Hepatocyte (in vitro differentiated cells): ENCODE measurements around the gene LSM4. TPM values are rescaled to one million over a fixed set of nuclear protein-coding genes. Genes with fewer than 3 reads are reported as not detected.

ENCODE experiments used
- DNase-seq: peaks from one replicate; pipeline ENCODE4 v3.0.0-alpha.2; 2016; ENCODE audit warnings: low spot score
- H2AFZ ChIP-seq: fragments of 200-600 bp; sonication (generic); 2 replicates; pipeline ENCODE4 v1.6.0; 2016; ENCODE audit warnings: antibody characterized with exemption, mild to moderate bottlenecking
- H3K27ac ChIP-seq: fragments of 200-600 bp; sonication (generic); 2 replicates; pipeline ENCODE4 v1.5.1; 2016; ENCODE audit warnings: mild to moderate bottlenecking
- H3K27me3 ChIP-seq: fragments of 200-600 bp; sonication (generic); 2 replicates; pipeline ENCODE4 v1.6.1; 2016
- H3K36me3 ChIP-seq: fragments of 200-600 bp; sonication (generic); replicated peaks from 2 replicates; pipeline ENCODE4 v1.5.1; 2016; ENCODE audit warnings: low read depth; ENCODE audit not compliant: insufficient read depth
- H3K4me1 ChIP-seq: fragments of 200-600 bp; sonication (generic); 2 replicates; pipeline ENCODE4 v1.5.1; 2016; ENCODE audit warnings: mild to moderate bottlenecking, moderate library complexity; ENCODE audit not compliant: insufficient read depth
- H3K4me2 ChIP-seq: fragments of 200-600 bp; sonication (generic); 2 replicates; pipeline ENCODE4 v1.6.0; 2016
- H3K4me3 ChIP-seq: fragments of 200-600 bp; sonication (generic); 2 replicates; pipeline ENCODE4 v1.5.1; 2016; ENCODE audit warnings: mild to moderate bottlenecking
- H3K79me2 ChIP-seq: fragments of 200-600 bp; sonication (generic); 2 replicates; pipeline ENCODE4 v1.6.0; 2017; ENCODE audit warnings: mild to moderate bottlenecking
- H3K9me2 ChIP-seq: fragments of 200-600 bp; sonication (generic); replicated peaks from 2 replicates; pipeline ENCODE4 v1.6.0; 2017; ENCODE audit warnings: mild to moderate bottlenecking; ENCODE audit not compliant: insufficient read depth
- H3K9me3 ChIP-seq: fragments of 200-600 bp; sonication (generic); 2 replicates; pipeline ENCODE4 v1.5.1; 2016; ENCODE audit warnings: low read depth, mild to moderate bottlenecking
- H4K20me1 ChIP-seq: fragments of 200-600 bp; sonication (generic); 2 replicates; pipeline ENCODE4 v1.6.0; 2016; ENCODE audit warnings: mild to moderate bottlenecking; ENCODE audit not compliant: insufficient read depth, poor library complexity, severe bottlenecking
- CTCF ChIP-seq: fragments of 200-600 bp; sonication (generic); IDR thresholded peaks from 2 replicates; pipeline ENCODE4 v1.5.1; 2016; ENCODE audit warnings: antibody characterized with exemption, mild to moderate bottlenecking; ENCODE audit not compliant: poor library complexity
- EZH2 ChIP-seq: fragments of 200-600 bp; sonication (generic); IDR thresholded peaks from 2 replicates; pipeline ENCODE4 v1.6.1; 2016; ENCODE audit warnings: antibody characterized with exemption, mild to moderate bottlenecking, borderline replicate concordance
- EZH2phosphoT487 ChIP-seq: fragments of 200-600 bp; sonication (generic); IDR thresholded peaks from one replicate; pipeline ENCODE4 v1.6.1; 2018; ENCODE audit warnings: antibody characterized with exemption, mild to moderate bottlenecking, low read depth, moderate library complexity; ENCODE audit not compliant: unreplicated experiment, severe bottlenecking
- WGBS: methylation state at CpG from one replicate; pipeline ENCODE4 v1.1.6; 2016; ENCODE audit warnings: low lambda C conversion rate; ENCODE audit errors: missing lambda C conversion rate; 5-methylcytosine and 5-hydroxymethylcytosine counted together
- polyA plus RNA-seq: library from polyadenylated mRNA; unstranded; fragments of >200 nt; fragmentation: Nextera tagmentation; extraction: Ambion mirVana; gene quantifications from 2 replicates; pipeline ENCODE4 v1.2.1, GENCODE V29; 2016
- total RNA-seq: library from RNA; depleted of rRNA; stranded (reverse); fragments of >200 nt; gene quantifications from 2 replicates; pipeline ENCODE4 v1.2.3, GENCODE V29; 2014

The LSM4 gene
- total and polyA plus RNA-seq, 2 experiments from 2014 or later = 185 to 218 TPM

GRCh38 chr19:18278521-18279265 lies 44.2 kb downstream of the LSM4 start:
- Histone ChIP-seq H4K20me1 (peaks cover 62% of the 10 kb centered on the region), H3K4me1 (peaks cover 41% of the 10 kb centered on the region), H3K9me3 (no peaks in the 10 kb centered on the region), H3K36me3 (no peaks in the 10 kb centered on the region), H3K79me2 (peaks cover 66% of the 10 kb centered on the region), H2AFZ (no peak overlapping the region), H3K4me3 (peak overlapping the region; percentile 97), H3K27me3 (no peaks in the 10 kb centered on the region), H3K9me2 (no peaks in the 10 kb centered on the region), H3K4me2 (peak overlapping the region; percentile 85), H3K27ac (peak overlapping the region; percentile 100)
- TF ChIP-seq CTCF (peak; percentile 32), EZH2 (no peak)
- WGBS = 79% methylated on average over 10 of the region's 10 CpGs
- no peak for DNase-seq

- DNase-seq = peak; percentile 90
- H3K79me2 ChIP-seq = peaks cover 62% of the 10 kb centered on the region
- H3K9me2 ChIP-seq = no peaks in the 10 kb centered on the region
- TF ChIP-seq EZH2 (no peak), CTCF (no peak), EZH2phosphoT487 (no peak)
- no peak overlapping the region for H3K4me3 ChIP-seq
- H3K4me2 ChIP-seq = peak overlapping the region; percentile 50
- H3K4me1 ChIP-seq = peaks cover 31% of the 10 kb centered on the region
- no peak overlapping the region for H2AFZ ChIP-seq
- H3K27me3 ChIP-seq = no peaks in the 10 kb centered on the region
- H3K27ac ChIP-seq = peak overlapping the region; percentile 85
- H3K9me3 ChIP-seq = no peaks in the 10 kb centered on the region
- H3K36me3 ChIP-seq = no peaks in the 10 kb centered on the region
- H4K20me1 ChIP-seq = peaks cover 74% of the 10 kb centered on the region
- WGBS = 64% methylated on average over 13 of the region's 13 CpGs
These were observed 48.0 kb downstream of the LSM4 start for GRCh38 chr19:18274781-18275356.

- Histone ChIP-seq H3K27me3 (no peaks in the 10 kb centered on the region), H3K36me3 (no peaks in the 10 kb centered on the region), H4K20me1 (peaks cover 71% of the 10 kb centered on the region), H3K79me2 (peaks cover 59% of the 10 kb centered on the region), H3K4me1 (peaks cover 31% of the 10 kb centered on the region), H2AFZ (no peak within 1 kb of the TSS), H3K9me2 (no peaks in the 10 kb centered on the region), H3K4me3 (no peak within 1 kb of the TSS), H3K9me3 (no peaks in the 10 kb centered on the region), H3K27ac (peak within 1 kb of the TSS; percentile 85), H3K4me2 (peak within 1 kb of the TSS; percentile 50)
- peak; percentile 69 for DNase-seq
- TF ChIP-seq EZH2phosphoT487 = no peak
- no peak for TF ChIP-seq CTCF
- no peak for TF ChIP-seq EZH2
- 88% methylated on average over 7 of the region's 9 CpGs for WGBS
These were observed 48.6 kb downstream of the LSM4 start, which contains the start of gene IQCN for GRCh38 chr19:18274219-18274780. Gene IQCN, minus strand, starts transcription at chr19:18274452. Its CDS starts 4,974 bp downstream, at chr19:18269478.
